ENCODE measurements around the gene CAV1.

CAV1 gene

GRCh38 chr7:116582164-116582732 lies 57.4 kb downstream of the CAV1 start:
- H3K9me2 ChIP-seq (replicated peaks; ENCODE audit: low read depth, low read length): no peaks in the 10 kb centered on the region
- H3K36me3 ChIP-seq (ENCODE audit: insufficient read depth, low read length): no peaks in the 10 kb centered on the region
- no peaks in the 10 kb centered on the region for H3K9me3 ChIP-seq (ENCODE audit: insufficient read depth, low read depth, low read length)
- H3F3A ChIP-seq (ENCODE audit: low read depth): no peaks in the 10 kb centered on the region
- peaks cover 9% of the 10 kb centered on the region for H3K4me1 ChIP-seq (ENCODE audit: insufficient read depth, low read length, poor library complexity, severe bottlenecking)
- no peak overlapping the region for H3K4me3 ChIP-seq (ENCODE audit: low read length, poor library complexity, severe bottlenecking)
- TF ChIP-seq EZH2phosphoT487 (IDR thresholded peaks at IDR 0.05; ENCODE audit: borderline replicate concordance): no peak
- no peak for TF ChIP-seq CTCF (conservative IDR thresholded peaks at IDR 0.05; ENCODE audit: low read length)
- no peak overlapping the region for H2AFZ ChIP-seq (ENCODE audit: low read length)
- H3K27me3 ChIP-seq (ENCODE audit: insufficient read depth, low read length, poor library complexity, severe bottlenecking): no peaks in the 10 kb centered on the region
- H3K4me2 ChIP-seq (ENCODE audit: low read depth, low read length, poor library complexity, severe bottlenecking): no peak overlapping the region
- no peaks in the 10 kb centered on the region for H3K79me2 ChIP-seq (ENCODE audit: insufficient read depth, low read length)
- no peaks in the 10 kb centered on the region for H4K20me1 ChIP-seq (ENCODE audit: insufficient read depth, low read length, poor library complexity, severe bottlenecking)
- H3K9ac ChIP-seq (ENCODE audit: low read depth, low read length, poor library complexity, severe bottlenecking): no peak overlapping the region

GRCh38 chr7:116582806-116583444 lies 58.1 kb downstream of the CAV1 start:
- H2AFZ ChIP-seq (ENCODE audit: low read length): peak overlapping the region; percentile 49
- H3K4me3 ChIP-seq (ENCODE audit: low read length, poor library complexity, severe bottlenecking): no peak overlapping the region

GRCh38 chr7:116583653-116584052 lies 58.8 kb downstream of the CAV1 start:
- Histone ChIP-seq H3K36me3 (ENCODE audit: insufficient read depth, low read length) (no peaks in the 10 kb centered on the region), H3K9me2 (replicated peaks; ENCODE audit: low read depth, low read length) (no peaks in the 10 kb centered on the region), H3F3A (ENCODE audit: low read depth) (no peaks in the 10 kb centered on the region), H2AFZ (ENCODE audit: low read length) (peak overlapping the region; percentile 49; the same call in 1 of the 2 replicates), H3K4me1 (ENCODE audit: insufficient read depth, low read length, poor library complexity, severe bottlenecking) (peaks cover 17% of the 10 kb centered on the region), H3K27me3 (ENCODE audit: insufficient read depth, low read length, poor library complexity, severe bottlenecking) (no peaks in the 10 kb centered on the region), H3K9ac (ENCODE audit: low read depth, low read length, poor library complexity, severe bottlenecking) (peak overlapping the region; percentile 32), H3K79me2 (ENCODE audit: insufficient read depth, low read length) (no peaks in the 10 kb centered on the region), H3K9me3 (ENCODE audit: insufficient read depth, low read depth, low read length) (no peaks in the 10 kb centered on the region), H4K20me1 (ENCODE audit: insufficient read depth, low read length, poor library complexity, severe bottlenecking) (no peaks in the 10 kb centered on the region), H3K4me2 (ENCODE audit: low read depth, low read length, poor library complexity, severe bottlenecking) (peak overlapping the region; percentile 11), H3K4me3 (ENCODE audit: low read length, poor library complexity, severe bottlenecking) (peak overlapping the region; percentile 23)
- TF ChIP-seq CTCF (conservative IDR thresholded peaks at IDR 0.05; ENCODE audit: low read length) (peak; percentile 35; the same call in 1 of the 2 replicates), EZH2phosphoT487 (IDR thresholded peaks at IDR 0.05; ENCODE audit: borderline replicate concordance) (no peak)

More at GRCh38 chr7:116582806-116583444, 58.1 kb downstream of the CAV1 start:
- TF ChIP-seq CTCF (conservative IDR thresholded peaks at IDR 0.05; ENCODE audit: low read length) (no peak), EZH2phosphoT487 (IDR thresholded peaks at IDR 0.05; ENCODE audit: borderline replicate concordance) (no peak)
- no peaks in the 10 kb centered on the region for H3K9me2 ChIP-seq (replicated peaks; ENCODE audit: low read depth, low read length)
- no peaks in the 10 kb centered on the region for H3K79me2 ChIP-seq (ENCODE audit: insufficient read depth, low read length)
- peak overlapping the region; percentile 11 for H3K4me2 ChIP-seq (ENCODE audit: low read depth, low read length, poor library complexity, severe bottlenecking)
- no peaks in the 10 kb centered on the region for H3K9me3 ChIP-seq (ENCODE audit: insufficient read depth, low read depth, low read length)
- peak overlapping the region; percentile 32 for H3K9ac ChIP-seq (ENCODE audit: low read depth, low read length, poor library complexity, severe bottlenecking)
- H4K20me1 ChIP-seq (ENCODE audit: insufficient read depth, low read length, poor library complexity, severe bottlenecking): no peaks in the 10 kb centered on the region
- H3F3A ChIP-seq (ENCODE audit: low read depth): no peaks in the 10 kb centered on the region
- no peaks in the 10 kb centered on the region for H3K36me3 ChIP-seq (ENCODE audit: insufficient read depth, low read length)
- peaks cover 9% of the 10 kb centered on the region for H3K4me1 ChIP-seq (ENCODE audit: insufficient read depth, low read length, poor library complexity, severe bottlenecking)
- no peaks in the 10 kb centered on the region for H3K27me3 ChIP-seq (ENCODE audit: insufficient read depth, low read length, poor library complexity, severe bottlenecking)
